GM21619 (cell line): ENCODE data around the gene SPECC1.
"Not testable (repeated sequence)": the region's sequence is repeated elsewhere in the genome, so short reads cannot be mapped to it uniquely, and the experiment has no call there.

Source experiments
- ATAC-seq: cut with Tn5 transposase; IDR thresholded peaks from one replicate; pipeline ENCODE4 v1.9.1; 2021; ENCODE audit not compliant: unreplicated experiment

Gene SPECC1

GRCh38 chr17:20010099-20010863 lies 1.1 kb downstream of the SPECC1 start:
- ATAC-seq: no peak

- ATAC-seq: no peak
Measured at GRCh38 chr17:20010936-20011335, 1.8 kb downstream of the SPECC1 start.

DNA sequence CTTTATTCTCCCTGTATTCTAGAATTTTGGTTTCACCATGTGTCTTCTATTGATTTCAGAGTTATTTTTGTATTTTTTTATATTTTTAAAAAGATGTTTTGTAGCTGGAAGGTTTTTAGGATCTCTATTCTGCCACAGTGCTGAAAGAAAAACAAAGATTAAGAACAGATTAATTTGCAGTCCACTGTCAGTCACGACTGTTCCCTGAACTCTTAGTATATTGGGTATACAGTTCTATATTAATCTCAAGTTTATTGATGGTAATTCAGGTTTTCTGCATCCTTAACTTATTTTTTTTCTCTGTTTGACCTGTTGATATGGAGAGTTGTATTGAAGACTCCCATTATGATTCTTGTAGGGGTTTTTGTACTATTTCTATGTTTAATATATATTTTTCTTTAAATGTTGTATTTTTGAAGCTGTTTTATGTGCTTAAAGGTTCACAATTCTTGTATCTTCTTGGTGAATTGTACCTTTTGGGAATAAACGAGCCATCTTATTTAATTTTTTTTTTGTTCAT lies 2.9 kb downstream of the SPECC1 start:
- ATAC-seq: no peak

DNA sequence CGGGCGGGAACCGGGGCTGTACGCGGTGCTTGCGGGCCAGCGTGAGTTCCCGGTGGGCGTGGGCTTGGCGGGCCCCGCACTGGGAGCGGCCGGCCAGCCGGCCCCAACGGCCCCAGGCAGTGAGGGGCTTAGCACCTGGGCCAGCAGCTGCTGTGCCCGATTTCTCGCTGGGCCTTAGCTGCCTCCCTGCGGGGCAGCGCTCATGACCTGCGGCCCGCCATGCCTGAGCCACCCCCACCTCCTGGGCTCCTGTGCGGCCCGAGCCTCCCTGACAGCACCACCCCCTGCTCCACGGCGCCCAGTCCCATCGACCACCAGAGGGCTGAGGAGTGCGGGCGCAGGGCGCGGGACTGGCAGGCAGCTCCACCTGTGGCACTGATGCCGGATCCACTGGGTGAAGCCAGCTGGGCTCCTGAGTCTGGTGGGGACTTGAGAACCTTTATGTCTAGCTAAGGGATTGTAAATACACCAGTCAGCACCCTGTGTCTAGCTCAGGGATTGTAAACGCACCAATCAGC lies 7.4 kb downstream of the SPECC1 start:
- not testable (repeated sequence) for ATAC-seq

GRCh38 chr17:20022701-20023100 lies 13.5 kb downstream of the SPECC1 start:
- no peak for ATAC-seq

- ATAC-seq: no peak
Measured at GRCh38 chr17:20026960-20027359, 17.8 kb downstream of the SPECC1 start.

DNA sequence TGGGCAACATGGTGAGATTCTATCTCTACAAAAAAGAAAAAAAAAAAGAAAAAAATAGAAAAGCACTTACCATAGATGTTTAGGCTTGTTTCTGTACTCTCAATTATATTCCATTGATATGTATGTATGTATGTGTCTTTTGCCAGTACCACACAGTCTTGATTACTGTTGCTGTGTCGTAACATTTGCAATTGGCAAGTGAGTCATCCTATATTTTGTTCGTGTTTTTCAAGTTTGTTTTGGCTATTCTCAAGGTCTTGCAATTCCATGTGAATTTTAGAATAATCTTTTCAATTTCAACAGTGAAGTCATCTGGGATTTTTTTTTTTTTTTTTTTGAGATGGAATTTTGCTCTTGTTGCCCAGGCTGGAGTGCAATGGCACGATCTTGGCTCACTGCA lies 19.3 kb downstream of the SPECC1 start:
- no peak for ATAC-seq

- ATAC-seq: no peak
Measured at GRCh38 chr17:20032636-20033035, 23.5 kb downstream of the SPECC1 start.

DNA sequence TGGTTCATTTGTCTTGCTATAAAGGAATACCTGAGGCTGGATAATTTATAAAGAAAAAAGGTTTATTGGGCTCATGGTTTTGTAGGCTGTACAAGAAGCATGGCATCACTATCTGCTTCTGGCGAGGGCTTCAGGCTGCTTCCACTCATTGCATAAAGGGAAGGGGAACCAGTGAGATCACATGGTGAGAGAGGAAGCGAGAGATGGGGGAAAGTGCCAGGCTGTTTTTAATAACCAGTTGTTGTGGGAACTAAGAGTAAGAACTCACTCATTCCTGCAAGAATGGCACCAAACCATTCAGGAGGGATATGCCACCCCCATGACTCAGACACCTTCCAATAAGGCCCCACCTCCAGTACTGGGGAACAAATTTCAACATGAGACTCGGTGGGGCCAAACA lies 24.3 kb downstream of the SPECC1 start:
- ATAC-seq: no peak

DNA sequence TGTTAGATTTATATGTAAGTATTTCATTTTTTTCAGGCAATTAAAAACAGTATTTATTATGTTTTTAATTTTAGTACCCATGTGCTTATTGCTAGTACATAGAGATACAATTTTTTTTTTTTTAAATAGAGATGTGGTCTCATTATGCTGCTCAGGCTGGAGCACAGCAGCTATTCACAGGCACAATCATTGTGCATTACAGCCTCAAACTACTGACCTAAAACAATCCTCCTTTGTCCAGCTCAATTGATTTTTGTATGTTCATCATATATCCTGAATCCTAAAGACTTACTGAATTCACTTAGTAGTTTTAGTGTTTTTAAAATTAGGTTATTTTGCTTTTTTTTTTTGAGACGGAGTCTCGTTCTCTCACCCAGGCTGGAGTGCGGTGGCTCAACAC lies 26.3 kb downstream of the SPECC1 start:
- ATAC-seq: no peak

- ATAC-seq: not testable (repeated sequence)
Measured at GRCh38 chr17:20037286-20037685, 28.1 kb downstream of the SPECC1 start.

DNA sequence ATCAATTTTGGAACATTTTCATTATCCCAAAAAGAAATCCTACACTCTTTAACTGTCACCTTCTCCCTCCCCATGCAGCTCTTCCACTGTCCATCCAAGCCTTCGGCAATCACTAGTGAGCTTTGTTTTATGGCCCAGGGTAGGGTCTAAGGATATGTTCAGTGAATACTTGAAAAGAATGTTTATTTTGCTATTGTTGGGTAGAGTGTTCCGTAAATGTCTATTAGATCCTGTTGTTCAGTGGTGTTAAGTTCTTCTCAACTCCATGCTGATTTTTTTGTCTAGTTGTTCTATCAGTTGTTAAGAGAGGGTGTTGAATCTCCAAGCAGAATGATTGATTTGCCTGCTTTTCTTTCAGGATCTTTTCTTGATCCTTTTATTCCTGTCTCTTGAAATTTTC lies 29.9 kb downstream of the SPECC1 start:
- ATAC-seq: no peak

- ATAC-seq: no peak
Measured at GRCh38 chr17:20040216-20040615, 31.1 kb downstream of the SPECC1 start.

DNA sequence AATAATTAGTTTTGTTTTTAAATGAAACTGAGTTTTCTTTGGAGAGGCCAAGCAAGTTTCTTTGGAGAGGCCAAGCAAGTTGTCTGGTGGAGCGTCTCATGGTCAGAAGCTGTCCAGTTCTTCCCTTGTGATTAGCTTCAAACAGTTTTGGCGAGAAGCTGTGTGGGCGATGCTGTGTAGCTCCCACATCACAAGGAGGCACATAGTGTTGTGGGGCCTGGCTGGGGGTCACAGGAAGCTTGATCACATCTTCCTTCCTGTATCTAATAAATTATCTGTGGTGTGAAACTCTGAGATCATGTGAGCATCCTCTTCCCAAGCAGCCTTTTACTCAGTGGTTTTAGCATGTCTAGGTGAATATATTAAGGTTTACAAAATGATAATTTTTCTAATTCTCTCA lies 33.9 kb downstream of the SPECC1 start:
- no peak for ATAC-seq

GRCh38 chr17:20045476-20045875 lies 36.3 kb downstream of the SPECC1 start:
- no peak for ATAC-seq

- no peak for ATAC-seq
Measured at GRCh38 chr17:20046629-20047028, 37.5 kb downstream of the SPECC1 start.

DNA sequence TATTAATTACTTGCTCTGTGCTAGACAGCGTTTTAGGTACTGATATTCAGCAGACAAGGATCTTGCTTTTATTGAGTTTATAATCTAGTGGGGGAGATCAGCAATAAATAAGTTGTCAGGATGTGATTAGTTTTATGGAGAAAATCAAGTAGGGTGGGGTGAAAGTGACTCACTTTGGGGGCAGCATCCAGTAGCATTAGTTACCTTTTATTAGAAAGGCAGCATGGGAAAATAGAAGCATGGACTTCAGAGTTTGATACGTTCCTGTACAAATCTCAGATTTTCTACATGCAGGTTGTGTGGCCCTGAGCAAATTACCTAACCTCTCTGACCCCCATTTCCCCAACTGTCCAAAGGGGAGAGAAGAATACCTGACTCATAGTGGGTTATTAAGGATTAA lies 42.5 kb downstream of the SPECC1 start:
- no peak for ATAC-seq

GRCh38 chr17:20053361-20053964 lies 44.3 kb downstream of the SPECC1 start:
- no peak for ATAC-seq

GRCh38 chr17:20059728-20060188 lies 50.6 kb downstream of the SPECC1 start:
- ATAC-seq: peak; percentile 43

DNA sequence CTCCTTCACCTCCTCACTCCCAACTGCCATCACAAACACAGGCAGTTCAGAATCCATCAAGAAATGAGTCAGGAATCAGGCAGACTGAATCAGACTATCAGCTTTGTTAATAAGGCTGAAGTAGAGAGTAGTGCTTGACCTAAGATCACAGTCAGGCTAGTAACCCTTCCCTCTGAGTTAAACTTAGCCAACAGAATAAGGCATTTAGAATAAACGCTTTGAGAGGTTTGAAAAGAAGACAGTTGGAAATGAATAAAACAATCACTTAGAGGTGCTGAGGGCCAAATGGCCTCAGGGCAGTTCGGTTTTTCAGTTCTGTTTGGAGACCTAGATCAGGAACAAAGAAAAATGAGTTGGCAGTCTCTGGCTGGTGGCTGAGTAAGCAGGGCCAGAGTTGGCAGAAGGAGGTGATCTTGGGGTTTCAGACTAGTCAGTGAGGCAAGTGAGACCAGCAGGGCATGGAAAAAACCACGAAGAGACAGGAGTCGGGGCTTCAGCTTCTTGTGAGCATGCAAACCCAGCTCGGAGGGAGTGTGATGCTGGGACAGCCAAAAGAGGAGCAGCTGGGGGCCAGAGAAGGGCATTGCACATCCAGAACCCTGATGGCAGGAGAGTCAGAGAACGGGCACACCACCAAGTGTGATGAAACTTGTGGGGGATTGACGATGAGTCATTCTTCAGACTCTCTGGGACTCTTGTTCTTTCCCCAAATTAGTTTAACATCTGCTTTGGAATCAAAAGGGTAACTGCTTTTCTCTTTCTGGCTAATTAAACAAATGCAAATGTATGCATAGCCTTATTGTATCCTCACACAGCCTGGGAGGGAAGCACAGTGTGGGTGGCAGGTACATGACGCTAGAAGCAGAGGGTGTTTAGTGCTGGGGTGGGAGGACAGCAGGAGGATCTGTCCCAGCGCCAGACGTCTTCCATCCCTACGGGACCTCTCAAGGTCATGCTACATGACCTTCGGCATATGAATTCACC lies 54.8 kb downstream of the SPECC1 start:
- no peak for ATAC-seq

DNA sequence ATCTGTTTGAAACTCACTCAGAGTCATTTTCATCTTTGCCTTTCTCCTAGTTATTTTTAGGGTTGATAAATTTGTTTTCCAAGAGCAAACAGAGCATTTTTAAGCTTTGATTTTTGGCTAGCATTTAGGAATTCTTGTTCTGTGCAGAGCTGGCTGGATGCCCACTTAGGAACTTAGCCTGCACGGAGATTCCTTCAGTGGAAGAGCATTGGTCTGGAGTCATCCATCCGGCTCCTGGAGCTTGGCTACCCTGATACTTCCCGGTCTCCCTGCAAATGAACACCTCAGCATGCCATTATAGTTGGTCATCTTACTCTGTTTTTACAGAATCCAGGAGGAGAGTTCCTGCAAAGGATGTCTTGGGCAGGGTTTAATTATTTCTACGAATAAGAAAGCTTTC lies 57.1 kb downstream of the SPECC1 start:
- no peak for ATAC-seq
